ENCODE results near the gene TBC1D8B.

The TBC1D8B gene

DNA sequence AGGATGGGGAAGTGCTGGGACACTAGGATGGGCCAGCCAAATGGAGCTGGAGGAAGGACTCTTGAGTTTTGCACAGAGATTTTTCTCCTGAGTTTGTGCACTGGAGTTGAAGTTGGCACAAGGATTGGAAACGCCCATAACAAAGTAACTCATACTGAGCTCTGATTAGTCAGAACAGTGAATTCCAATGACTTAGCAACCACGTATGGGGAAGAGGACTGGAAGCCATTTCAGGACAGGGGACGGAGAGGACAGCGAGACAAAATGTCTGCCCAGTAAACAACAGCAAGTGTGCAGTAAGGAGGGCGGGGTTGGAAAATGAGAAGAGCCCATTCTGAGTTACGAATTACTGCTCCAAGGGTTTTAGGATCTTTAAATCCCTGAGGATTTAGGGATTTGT, 94.8 kb downstream of the TBC1D8B start:
- H3K4me3 ChIP-seq (ENCODE audit: low read depth, low read length) = no peak overlapping the region

DNA sequence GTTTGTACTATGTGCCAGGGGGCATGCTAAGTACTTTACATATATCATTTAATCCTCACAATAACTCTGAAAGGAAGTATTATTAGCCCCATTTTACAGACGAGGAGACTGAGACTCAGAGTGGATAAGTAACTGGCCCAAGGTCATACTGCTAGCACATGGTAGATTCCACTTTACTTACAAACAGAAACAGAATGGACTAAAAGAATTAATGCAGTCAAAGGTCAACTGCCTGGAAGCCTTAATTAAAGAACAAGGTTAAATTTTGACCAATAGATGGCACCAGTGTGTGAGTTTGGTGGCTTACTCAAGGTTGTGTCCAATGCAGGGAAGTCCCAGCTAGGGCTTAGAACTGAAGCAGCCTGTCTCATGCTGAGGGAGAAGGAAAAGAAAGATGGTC, 96.0 kb downstream of the TBC1D8B start:
- no peak overlapping the region for H3K4me3 ChIP-seq (ENCODE audit: low read depth, low read length)

GRCh38 chrX:106899276-106899675, 96.8 kb downstream of the TBC1D8B start:
- H3K4me3 ChIP-seq (ENCODE audit: low read depth, low read length) = no peak overlapping the region

DNA sequence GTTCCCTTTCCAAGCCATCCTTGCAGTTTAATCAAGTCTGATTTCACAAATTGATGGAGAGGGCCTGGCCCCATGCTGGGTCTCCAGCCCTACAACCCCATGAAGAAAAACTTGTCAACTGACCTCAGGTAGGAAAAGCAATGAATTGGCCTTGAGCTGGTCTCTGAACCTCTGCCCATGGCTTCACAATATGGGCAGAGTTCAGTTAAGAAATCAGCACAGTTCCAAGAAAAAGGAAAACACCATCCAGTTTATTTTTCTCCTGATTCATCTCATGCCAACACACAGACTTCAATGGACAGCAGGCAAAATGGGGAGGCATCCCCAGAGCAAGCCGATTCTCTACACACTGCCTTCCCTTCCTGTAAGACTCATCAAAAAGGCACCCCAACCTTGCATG, 97.4 kb downstream of the TBC1D8B start:
- H3K4me3 ChIP-seq (ENCODE audit: low read depth, low read length) = no peak overlapping the region

GRCh38 chrX:106901341-106901740, 98.9 kb downstream of the TBC1D8B start:
- H3K4me3 ChIP-seq (ENCODE audit: low read depth, low read length) = no peak overlapping the region

- no peak overlapping the region for H3K4me3 ChIP-seq (ENCODE audit: low read depth, low read length)
These were observed 99.3 kb downstream of the TBC1D8B start for GRCh38 chrX:106901781-106902219.

- H3K4me3 ChIP-seq (ENCODE audit: low read depth, low read length) = no peak overlapping the region
These were observed 100.2 kb downstream of the TBC1D8B start for GRCh38 chrX:106902684-106903083.

- H3K4me3 ChIP-seq (ENCODE audit: low read depth, low read length) = no peak within 1 kb of the TSS
These were observed 100.9 kb downstream of the TBC1D8B start, which contains the start of gene RIPPLY1 for GRCh38 chrX:106903291-106903824. Gene RIPPLY1, minus strand, starts transcription at chrX:106903341. Its CDS starts 54 bp downstream, at chrX:106903287.

DNA sequence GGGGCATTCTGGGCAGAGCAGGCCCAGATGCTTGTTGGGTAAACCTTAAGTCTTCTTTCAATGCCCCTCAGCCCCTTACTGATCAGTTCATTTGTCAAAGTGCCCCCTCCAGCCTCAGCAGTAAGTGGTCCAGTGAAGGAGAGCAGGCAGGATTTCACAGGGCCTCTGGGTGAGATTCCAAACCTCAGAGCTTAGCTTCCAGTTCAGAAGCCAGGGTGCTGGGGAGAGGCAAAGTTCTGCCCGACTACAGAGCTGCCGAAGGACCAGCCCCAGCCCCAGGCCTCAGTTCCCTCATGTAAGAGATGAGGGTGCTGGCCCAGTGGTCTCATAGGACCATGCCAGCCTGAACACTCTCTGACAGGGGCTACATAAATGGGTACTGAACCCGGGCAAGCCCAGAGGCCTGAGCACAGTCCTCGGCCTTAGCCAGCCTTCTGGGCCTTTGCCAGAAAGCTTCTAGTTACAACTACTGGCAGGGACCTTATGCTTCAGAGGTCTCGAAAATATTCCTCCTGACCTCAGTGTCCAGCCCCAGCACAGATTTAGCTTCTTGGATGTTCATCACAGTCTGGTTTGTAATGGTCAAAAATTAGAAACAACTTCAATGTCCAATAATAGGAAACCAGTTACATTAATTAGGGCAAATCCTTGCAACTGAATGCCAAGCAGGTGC, 101.5 kb downstream of the TBC1D8B start:
- H3K4me3 ChIP-seq (ENCODE audit: low read depth, low read length) = no peak overlapping the region

DNA sequence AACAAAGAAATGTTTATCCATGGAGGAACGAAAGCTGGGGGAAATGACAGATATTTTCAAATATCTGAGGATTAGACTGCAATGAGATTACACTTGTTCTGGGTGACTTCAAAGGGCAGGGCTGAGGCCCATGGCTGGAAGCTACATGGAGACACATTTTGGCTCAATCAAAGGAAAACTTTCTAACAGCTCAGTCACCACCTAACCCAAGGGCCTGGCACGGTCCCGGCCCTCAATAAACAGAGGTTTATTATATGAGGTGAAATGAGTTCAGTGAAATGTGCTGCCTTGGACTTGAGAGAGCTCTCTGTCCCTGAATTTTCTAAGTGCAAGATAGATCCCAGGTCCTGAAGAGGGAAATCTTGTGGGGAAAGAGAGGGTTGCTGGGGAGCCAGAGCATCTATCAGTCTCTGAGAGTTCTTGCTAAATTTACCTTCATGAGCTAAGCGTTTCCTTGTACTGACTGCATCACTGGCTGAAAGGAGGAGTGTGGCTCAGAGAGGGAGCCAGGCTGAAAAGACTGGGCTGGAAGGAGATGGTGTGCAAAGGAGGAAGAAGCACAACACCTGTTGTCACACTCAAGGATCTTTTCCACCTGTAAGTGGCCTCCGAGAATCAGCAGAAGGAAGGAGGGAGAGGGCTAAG, 102.7 kb downstream of the TBC1D8B start:
- H3K4me3 ChIP-seq (ENCODE audit: low read depth, low read length) = no peak overlapping the region

GRCh38 chrX:106906361-106906760, 103.9 kb downstream of the TBC1D8B start:
- H3K4me3 ChIP-seq (ENCODE audit: low read depth, low read length) = no peak overlapping the region

DNA sequence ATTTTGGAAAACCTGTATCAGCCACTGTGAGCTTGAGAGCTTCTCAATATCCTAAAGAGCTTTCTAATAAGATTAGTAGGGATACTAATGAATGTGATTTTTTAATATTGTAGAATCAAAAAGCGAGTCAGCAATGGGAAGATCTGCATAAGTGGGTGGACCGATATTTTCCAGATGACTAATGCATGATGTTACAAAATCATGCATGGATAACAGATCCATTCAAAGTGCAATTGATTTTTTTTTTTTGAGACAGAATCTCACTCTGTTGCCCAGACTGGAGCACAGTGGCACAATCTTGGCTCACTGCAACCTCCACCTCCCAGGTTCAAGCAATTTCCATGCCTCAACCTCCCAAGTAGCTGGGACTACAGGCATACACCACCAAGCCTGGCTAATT, 110.4 kb downstream of the TBC1D8B start:
- H3K4me3 ChIP-seq (ENCODE audit: low read depth, low read length) = no peak overlapping the region

DNA sequence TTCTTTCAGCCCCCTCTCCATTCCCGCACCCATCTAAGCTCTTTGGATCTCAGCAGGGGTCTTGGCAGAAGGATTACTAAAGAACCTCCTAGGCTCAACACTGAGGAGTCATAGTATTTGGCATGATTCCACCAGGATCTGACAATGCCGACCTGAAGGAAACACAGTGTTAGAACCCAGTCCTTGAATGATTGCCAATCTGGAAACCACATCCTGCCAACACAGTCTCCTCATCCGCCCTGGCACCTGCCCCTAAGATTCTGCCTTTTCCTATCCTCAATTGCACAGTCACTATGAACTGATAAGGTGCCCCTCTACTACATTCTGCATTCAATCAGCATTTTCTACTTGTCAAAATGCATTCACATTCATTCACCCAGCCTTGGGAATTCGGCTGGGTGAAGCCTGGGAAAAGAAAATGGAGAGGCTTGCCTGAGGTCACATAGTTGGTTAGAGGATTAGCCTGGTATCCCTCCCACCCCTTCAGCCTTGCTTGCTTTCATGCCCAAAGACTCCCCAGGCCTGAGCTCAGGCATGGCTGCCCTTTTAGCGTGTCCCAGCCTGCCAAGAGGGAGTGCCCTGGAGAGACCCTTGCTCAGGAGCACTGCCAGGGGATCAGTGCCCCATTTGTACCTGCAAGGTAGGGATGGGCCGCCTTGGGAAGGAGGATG, 115.5 kb downstream of the TBC1D8B start:
- H3K4me3 ChIP-seq (ENCODE audit: low read depth, low read length) = no peak overlapping the region

DNA sequence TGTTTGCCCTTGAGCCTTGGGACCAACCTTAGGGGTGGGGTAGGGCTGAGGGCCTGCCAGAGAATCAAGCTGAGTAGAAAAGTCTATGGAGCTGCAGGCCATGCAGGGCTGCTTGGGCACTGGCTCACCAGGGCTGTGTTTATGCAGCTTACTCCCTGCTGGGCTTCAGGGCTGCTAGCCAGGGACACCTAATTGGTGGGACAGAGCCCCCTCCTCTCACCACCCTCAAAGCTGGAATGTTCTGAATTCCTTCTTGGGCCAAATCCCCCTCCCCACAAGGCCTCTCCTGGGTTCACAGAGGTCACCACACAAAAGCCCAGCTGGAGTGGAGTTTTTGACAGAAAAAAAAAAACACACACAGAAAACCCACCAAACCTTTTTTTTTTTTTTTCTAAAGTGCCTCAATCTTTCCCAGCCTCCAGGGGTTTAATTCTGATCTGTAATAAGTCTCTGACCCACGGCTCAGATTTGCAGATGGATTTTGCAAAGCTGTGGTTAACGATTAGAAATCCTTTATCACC, 117.5 kb downstream of the TBC1D8B start, which contains the start of gene CLDN2:
Gene CLDN2 (plus strand): TSS at position 471 of the 521 bp plus-strand sequence. CDS start 7,827 bp downstream, outside the sequence.
- no peak within 1 kb of the TSS for H3K4me3 ChIP-seq (ENCODE audit: low read depth, low read length)

DNA sequence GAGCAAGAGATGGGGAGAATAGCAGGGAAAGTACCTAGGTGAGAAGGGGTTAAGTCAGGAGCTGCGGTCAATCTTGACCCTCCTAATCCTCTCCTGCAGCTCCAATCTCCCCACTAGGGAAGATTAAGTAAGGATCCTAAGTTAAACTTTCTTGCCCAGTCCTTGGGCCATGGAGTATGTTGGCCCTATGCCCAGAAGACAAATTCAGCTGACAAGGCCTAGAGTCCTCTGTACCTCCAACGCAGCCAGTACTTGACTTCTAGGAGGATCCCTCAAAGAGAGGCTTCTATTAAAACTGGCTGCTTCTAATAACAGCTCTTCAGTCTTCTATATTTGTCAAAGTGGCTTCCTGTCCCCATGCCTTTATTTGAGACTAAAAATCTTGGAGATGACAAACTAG, 119.2 kb downstream of the TBC1D8B start:
- H3K4me3 ChIP-seq (ENCODE audit: low read depth, low read length) = no peak overlapping the region
